Islet precursor cell (in vitro differentiated cells): ENCODE data around the gene C15orf39.
"Not testable (repeated sequence)": the region's sequence is repeated elsewhere in the genome, so short reads cannot be mapped to it uniquely, and the experiment has no call there.

Source experiments
- DNase-seq: peaks from one replicate; pipeline ENCODE4 v3.0.0-alpha.2; 2018

C15orf39 gene

DNA sequence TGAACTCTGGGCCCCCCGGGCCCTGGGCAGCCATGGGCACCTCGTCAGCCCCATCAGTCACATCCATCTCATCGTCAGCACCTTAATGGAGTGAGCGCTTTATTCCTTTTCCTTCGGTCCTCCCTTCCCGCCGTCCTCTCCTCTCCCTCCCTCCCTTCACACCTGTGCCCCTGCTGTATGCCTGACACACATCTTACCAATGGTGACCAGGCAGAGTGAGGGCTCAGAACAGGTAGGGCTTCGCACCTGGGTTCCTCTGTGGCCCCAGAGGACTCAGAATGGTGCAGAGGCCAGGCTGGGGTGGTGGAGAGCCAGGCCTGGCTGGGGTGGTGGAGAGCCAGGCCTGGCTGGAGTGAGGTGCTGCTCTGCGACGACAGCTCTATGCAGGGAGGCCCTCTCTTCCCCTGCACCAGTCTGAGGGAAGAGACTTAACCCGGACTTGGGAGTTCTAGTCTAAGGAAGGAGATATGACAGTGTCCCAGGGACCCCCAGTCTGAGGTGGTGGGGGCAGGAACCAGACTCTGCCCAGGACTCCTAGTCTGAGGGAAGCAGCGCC, 11.6 kb downstream of the C15orf39 start:
- DNase-seq, result no peak

GRCh38 chr15:75213768-75214221, 12.1 kb downstream of the C15orf39 start:
- no peak for DNase-seq

DNA sequence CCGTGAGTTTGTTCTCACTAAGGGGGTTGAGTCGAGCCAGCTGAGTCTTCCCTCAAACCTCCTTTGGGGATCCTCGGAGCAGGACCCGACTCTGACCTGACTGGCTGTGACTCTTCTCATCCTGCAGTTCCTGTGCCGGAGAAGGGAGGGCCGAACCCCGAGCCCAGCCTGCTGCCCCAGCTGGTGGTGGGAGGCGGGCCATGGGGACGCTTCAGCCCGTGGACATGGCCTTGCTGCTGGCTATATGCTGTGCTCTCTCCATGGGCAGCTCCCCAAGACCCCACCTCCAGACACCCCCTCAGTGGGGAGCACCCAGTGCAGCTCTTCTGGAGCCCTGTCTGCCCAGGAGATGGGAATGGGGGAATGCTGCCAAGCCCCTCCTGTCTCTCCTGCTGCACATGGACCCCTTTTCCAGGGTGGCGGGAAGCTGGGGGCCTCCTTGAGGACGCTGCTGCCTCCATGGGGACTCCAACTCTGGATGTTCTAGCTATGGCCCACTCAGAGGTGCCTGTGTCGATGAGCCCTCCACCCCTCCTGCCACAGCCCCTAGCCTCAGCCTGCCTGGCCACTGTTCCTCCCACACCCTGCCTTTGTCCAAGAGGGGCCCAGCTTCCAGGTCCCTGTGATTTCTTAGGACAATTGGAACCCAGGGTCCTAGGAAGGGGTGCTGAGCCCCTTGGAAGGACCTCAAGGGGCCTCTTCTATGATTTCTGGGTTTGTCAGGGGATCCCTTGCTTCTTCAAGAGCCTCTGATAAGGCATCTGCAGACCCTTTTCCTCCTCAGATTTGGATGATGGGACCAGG, 12.8 kb downstream of the C15orf39 start:
- no peak for DNase-seq

GRCh38 chr15:75215107-75216004, 13.7 kb downstream of the C15orf39 start:
- no peak for DNase-seq

DNA sequence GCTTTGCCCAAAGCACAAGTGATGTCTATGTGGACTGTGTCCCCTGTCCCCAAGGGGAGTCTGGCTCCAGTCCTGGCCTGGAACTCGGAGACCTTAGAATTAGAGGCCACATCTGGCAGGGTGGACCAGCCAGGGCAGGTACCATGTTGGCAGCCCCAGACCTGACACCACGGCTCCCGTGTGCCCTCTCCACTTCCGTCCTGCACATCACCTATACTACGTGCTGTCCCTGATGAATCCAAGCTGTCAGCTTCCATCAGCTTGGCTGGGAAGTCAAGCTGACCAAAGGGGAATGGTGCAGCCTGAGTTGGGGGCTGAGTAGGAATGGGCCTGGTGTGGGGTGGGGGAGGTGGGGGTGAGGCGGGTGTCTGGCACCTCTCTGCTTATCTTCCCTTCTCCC, 15.3 kb downstream of the C15orf39 start:
- no peak for DNase-seq

GRCh38 chr15:75217574-75217973, 15.9 kb downstream of the C15orf39 start:
- not testable (repeated sequence) for DNase-seq

DNA sequence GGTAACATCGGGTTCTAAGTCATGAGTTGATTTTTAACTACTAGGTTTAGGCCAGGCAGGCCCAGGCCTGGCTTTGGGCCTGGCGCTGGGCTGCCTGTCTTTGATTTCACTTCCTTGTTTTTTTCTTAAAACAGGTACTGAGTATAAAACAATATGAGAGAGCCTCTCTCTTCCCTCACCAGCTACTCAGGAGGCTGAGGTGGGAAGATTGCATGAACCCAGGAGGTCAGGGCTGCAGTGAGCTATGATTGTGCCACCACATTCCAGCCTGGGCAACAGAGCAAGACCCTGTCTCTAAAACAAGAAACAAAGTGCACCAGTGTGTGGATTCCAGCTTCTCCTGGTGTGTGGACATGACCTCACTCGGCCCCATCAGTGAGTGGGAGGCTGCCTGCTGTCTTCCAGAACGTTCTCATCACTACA, 17.8 kb downstream of the C15orf39 start:
- DNase-seq, result not testable (repeated sequence)

DNA sequence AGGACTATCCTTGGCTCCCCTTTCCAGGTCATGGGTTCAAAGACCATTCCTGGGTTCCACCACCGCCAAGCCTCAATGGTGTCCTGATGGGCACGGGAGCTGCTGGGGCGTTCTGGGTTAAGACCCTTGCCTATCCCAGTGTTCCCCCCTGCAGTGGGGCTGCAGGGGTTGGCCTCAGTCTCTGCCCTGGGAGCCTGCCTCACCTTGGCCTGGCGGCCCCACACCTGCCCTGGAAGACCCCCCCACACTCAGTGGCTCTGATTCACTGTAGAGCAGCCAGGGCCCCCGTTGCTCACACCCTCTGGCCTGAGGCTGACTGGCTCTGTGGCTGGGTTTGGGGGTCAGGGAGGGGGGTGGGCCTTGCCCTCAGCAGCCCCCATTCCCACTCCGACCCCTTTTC, 22.0 kb downstream of the C15orf39 start:
- no peak for DNase-seq

DNA sequence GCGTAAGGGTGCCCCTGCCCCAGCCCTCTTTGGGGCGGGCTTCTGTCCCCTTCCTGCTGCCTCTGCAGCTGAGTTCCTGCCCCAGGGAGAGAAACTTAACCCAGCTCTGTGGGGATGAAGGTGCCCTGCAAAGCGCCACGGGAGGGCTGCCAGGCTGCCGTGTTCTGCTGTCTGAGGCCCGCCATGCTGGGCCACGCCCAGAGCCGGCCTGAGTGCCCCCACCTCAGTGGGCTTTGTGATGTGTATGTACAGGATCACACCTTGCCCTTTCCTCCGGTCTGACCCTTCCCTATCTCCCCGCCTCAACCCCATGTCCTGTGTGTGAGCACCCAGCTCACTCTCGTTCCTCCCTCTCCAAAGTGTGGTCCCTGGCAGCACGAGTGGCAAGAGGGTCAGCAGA, 22.6 kb downstream of the C15orf39 start:
- DNase-seq, result no peak

- not testable (repeated sequence) for DNase-seq
Observed at GRCh38 chr15:75225102-75225836, 23.6 kb downstream of the C15orf39 start.

DNA sequence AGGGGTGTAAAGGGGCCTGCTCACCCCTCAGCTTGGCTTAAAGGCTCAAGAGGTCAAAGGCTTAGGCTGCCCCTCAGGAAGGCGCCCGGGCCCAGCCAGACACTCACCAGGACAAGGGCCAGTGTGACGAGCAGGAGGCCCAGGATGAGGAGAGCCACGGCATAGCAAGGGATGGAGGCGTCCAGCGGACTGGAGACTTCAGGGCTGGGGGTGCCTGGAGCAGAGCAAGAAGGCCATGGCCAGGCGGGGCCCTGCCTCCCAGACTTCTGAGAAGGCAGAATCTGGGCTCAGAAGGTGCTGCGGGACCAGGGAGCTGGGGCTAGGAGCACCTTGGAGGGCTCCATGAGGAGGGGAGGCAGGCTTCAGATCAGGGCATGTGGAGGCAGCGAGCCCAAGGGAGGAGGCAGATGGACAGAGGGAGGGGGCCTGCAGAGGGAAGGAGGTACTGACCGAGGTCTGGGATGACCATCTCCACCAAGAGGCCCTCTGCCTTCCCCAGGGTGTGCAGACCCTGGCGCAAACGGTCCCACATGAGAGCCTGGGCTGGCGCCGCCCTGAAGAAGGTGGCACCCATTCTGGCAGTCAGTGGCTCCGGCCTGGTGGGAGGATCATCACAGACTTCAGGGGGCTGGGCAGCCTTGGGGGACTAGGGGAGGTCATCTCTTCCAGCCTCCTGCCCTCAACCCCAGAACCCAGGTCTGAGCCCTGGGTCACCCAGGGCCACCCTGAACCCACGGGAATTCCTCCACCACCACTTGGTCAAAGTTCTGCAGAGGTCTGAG, 24.5 kb downstream of the C15orf39 start:
- DNase-seq, result no peak

GRCh38 chr15:75227112-75227511, 25.4 kb downstream of the C15orf39 start:
- not testable (repeated sequence) for DNase-seq

GRCh38 chr15:75227663-75228280, 26.1 kb downstream of the C15orf39 start:
- no peak for DNase-seq

GRCh38 chr15:75228787-75229186, 27.1 kb downstream of the C15orf39 start:
- no peak for DNase-seq

GRCh38 chr15:75229191-75230015, 27.7 kb downstream of the C15orf39 start:
- DNase-seq, result peak; percentile 81

DNA sequence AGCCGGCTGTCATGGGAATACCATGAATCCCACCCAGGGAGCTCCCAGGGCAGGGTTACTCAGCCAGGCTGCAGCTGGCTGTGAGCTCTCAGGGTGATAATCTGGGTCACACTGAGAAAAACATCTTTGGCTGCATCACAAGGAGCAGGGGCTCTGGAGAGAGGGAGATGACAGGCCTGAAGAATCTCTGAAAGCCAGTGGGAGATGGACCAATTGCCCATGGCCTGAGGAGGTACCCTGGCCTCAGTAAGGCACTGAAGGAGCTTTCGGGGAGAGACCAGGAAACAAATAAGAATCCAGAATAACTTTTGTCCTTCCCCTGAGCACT, 28.3 kb downstream of the C15orf39 start:
- no peak for DNase-seq

- DNase-seq, result peak; percentile 76
Observed at GRCh38 chr15:75230551-75231371, 29.1 kb downstream of the C15orf39 start.

- no peak for DNase-seq
Observed at GRCh38 chr15:75231836-75232235, 30.2 kb downstream of the C15orf39 start.

DNA sequence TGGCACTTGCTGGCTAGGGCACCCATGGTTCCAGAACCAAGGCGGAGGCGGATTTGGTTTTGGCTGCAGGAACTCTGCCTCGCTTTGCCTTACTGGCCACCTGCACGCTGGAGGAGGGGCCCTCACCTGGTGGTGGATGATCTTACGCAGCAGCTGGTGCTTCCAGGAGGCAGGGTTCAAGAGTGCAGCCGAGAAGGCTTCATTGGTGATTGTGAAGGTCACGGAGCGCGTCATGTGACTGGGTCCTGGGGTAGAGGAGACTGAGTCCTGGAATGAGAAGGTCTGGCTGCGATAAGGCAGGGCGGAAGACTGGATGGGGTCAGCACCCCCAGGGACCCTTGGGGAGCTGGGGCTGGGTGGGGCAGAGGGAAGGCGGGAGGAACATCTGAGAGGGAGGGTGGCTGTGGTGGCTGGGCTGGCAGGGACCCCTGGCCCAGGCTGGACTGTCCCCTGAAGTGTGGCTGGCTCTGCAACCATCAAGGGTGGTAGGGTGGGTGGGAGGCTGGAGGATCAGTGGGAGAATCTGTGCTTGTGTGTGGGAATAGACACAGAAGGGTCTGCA, 30.7 kb downstream of the C15orf39 start:
- DNase-seq, result no peak
